ENCODE data around the gene PREPL.

The PREPL gene

GRCh38 chr2:44361330-44362206, at the start of gene PREPL, which contains the start of gene CAMKMT:
PREPL (minus strand) TSS chr2:44361494; CDS start chr2:44346342, 15,152 bp downstream.
CAMKMT (plus strand) TSS chr2:44361947.
- peak; percentile 97 for DNase-seq

GRCh38 chr2:44398243-44398897, 37.1 kb upstream of the PREPL start:
- DNase-seq: no peak

GRCh38 chr2:44397447-44398175, 36.3 kb upstream of the PREPL start:
- no peak for DNase-seq

GRCh38 chr2:44392338-44392943, 31.1 kb upstream of the PREPL start:
- DNase-seq: peak; percentile 73

- peak; percentile 28 for DNase-seq
These were observed 28.6 kb upstream of the PREPL start for GRCh38 chr2:44389895-44390294.

GRCh38 chr2:44388877-44389276, 27.6 kb upstream of the PREPL start:
- no peak for DNase-seq

DNA sequence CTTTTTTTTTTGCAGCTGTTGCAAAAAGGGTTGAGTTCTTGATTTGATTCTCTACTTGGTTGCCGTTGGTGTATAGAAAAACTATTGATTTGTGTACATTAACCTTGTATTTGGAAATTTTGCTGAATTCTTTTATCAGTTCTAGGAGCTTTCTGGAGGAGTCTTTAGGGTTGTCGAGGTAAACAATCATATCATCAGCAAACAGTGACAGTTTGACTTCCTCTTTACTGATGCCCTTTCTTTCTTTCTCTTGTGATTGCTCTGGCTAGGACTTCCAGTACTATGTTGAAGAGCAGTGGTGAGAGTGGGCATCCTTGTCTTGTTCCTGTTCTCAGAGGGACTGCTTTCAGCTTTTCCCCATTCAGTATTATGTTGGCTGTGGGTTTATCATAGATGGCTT, 23.9 kb upstream of the PREPL start:
- DNase-seq: peak; percentile 77

GRCh38 chr2:44377486-44377885, 16.2 kb upstream of the PREPL start:
- no peak for DNase-seq

- no peak for DNase-seq
These were observed 11.0 kb upstream of the PREPL start for GRCh38 chr2:44372246-44372645.

DNA sequence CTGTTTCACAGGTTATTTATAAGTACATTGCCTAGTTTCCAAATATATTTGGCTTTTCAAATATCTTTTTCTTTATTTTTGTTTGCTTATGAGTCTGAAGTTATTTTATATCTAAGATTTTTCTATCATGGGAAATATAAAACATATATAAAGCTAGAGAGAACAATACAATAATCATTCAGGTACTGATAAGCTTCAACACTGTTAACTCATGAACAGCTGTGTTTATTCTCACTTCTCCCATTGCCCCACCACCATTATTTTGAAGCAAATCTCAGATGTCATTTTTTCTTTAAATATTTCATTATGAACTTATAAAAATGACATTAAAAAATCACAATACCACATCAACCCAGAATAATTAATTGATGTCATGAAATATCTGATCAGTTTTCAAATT, 10.2 kb upstream of the PREPL start:
- no peak for DNase-seq

DNA sequence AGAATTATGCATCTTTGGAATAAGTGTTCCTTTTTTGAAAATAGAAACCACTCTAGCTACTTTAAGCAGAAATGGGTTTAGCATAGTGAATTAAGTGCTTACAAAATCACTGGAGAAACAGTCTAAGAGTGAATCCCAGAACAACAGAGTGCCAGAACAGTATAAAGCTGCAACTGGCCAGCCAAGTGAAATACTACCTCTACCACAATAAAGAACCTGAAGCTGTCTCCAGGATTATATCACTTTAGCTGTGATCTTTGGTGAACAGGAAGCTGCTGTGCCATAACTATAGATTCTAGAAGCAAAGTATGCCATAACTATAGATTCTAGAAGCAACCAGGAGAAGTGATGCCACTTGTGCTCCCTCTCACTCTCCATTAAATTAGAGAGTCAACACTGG, 8.1 kb upstream of the PREPL start:
- no peak for DNase-seq

- DNase-seq: no peak
These were observed 6.3 kb upstream of the PREPL start for GRCh38 chr2:44367591-44367990.

GRCh38 chr2:44364604-44365003, 3.3 kb upstream of the PREPL start:
- DNase-seq: peak; percentile 49

- DNase-seq: peak; percentile 80
These were observed 1.1 kb upstream of the PREPL start for GRCh38 chr2:44362207-44363015.

- no peak for DNase-seq
These were observed 455 bp downstream of the PREPL start for GRCh38 chr2:44360749-44361329.

DNA sequence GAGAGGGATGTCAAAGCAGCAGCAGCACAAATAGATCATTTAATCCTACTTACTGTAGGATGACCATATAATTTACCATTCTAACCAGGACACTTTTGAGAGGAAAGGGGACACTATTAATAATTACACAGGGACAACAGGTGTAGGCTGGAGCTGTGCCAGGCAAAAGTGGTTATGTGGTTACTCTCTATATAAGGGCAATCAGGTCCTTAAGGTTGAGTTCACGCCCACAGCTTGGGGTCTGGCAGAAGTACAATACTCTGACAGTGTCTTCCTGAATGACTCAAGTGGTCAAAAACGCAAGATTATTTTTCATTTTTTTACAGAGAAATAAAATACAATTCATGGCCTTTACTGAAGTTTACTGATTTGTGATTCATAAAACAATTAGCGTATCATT, 2.8 kb downstream of the PREPL start:
- peak; percentile 13 for DNase-seq

GRCh38 chr2:44354761-44355160, 6.5 kb downstream of the PREPL start:
- no peak for DNase-seq

DNA sequence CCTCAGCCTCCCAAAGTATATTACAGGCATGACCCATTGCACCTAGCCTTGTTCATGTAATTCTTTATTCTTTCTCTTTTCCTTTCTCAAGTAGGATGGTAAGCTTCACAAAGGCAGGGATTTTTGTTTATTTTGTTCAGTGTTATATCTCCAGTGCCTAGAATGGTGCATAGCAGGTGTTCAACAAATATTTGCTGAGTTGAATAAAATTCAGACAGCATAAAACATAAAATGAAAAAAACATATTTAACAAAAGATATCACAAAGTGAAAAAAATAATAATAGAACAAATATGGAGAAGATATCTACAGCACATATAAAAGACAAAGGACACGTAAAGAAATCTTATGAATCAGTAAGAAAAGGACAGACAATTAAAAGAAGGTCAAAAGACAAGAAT, 8.8 kb downstream of the PREPL start:
- no peak for DNase-seq

GRCh38 chr2:44351676-44352075, 9.6 kb downstream of the PREPL start:
- DNase-seq: no peak

DNA sequence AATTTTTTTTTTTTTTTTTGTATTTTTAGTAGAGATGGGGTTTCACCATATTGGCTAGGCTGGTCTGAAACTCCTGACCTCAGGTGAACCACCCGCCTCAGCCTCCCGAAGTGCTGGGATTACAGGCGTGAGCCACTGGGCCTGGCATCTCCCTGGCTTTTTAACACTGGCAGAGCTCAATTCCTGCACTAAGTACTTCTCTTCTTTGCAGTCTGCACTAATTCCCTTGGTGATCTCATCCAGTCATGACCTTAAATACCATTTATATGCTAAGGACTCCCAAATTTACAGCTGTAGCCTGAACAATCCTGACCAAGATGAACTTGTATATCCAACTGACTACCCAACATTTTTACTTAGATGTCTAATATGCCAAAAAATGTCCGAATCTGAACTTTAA, 10.2 kb downstream of the PREPL start:
- no peak for DNase-seq

- no peak for DNase-seq
These were observed 11.8 kb downstream of the PREPL start for GRCh38 chr2:44349506-44349905.

GRCh38 chr2:44348400-44348799, 12.9 kb downstream of the PREPL start:
- DNase-seq: no peak
